ENCODE data around the gene ANGEL2. TPM values are rescaled to one million over a fixed set of nuclear protein-coding genes. Genes with fewer than 3 reads are reported as not detected.

The ANGEL2 gene
- polyA plus RNA-seq, 1 of the 3 experiments (the other 2 are of a cell fraction) = 14.0 TPM

GRCh38 chr1:212974711-212975110 lies 41.0 kb downstream of the ANGEL2 start:
- no peak overlapping the region for H2AFZ ChIP-seq (ENCODE audit: low read depth)
- TF ChIP-seq ELF1 (IDR thresholded peaks at IDR 0.05) (no peak), TAF1 (IDR thresholded peaks at IDR 0.05; ENCODE audit: borderline replicate concordance, low read depth, low read length) (no peak), GATA2 (CRISPR knock-in tag; IDR thresholded peaks at IDR 0.05) (no peak), CTCF (IDR thresholded peaks at IDR 0.05) (no peak), FOXJ3 (CRISPR knock-in tag; IDR thresholded peaks at IDR 0.05) (no peak), USF2 (IDR thresholded peaks at IDR 0.05; ENCODE audit: borderline replicate concordance, low read depth, low read length) (no peak), EP300 (IDR thresholded peaks at IDR 0.05; ENCODE audit: borderline replicate concordance in 1 of 2, low read depth in 1 of 2, low read length in 1 of 2) (no peak), MXI1 (IDR thresholded peaks at IDR 0.05; ENCODE audit: low read depth, low read length) (no peak), TEAD4 (IDR thresholded peaks at IDR 0.05; ENCODE audit: borderline replicate concordance, insufficient read depth) (no peak), RFX5 (IDR thresholded peaks at IDR 0.05; ENCODE audit: low read length) (no peak)
- ChIA-PET CTCF (no interaction called here), POLR2A (no interaction called here)
- H3K79me2 ChIP-seq (ENCODE audit: insufficient read depth) = no peaks in the 10 kb centered on the region
- no peaks in the 10 kb centered on the region; a peak in 1 of 4 replicates for H3K4me1 ChIP-seq (ENCODE audit: control insufficient read depth in 1 of 2, insufficient read depth in 2 of 2, low read depth in 1 of 2, low read length in 1 of 2)
- H3K27me3 ChIP-seq (ENCODE audit: insufficient read depth) = no peaks in the 10 kb centered on the region
- no peak overlapping the region for H3K4me3 ChIP-seq (ENCODE audit: low read depth in 2 of 2, low read length in 1 of 2)
- no peaks in the 10 kb centered on the region for H4K20me1 ChIP-seq (ENCODE audit: insufficient read depth)
- H3K9me3 ChIP-seq = no peaks in the 10 kb centered on the region
- no peak overlapping the region for H3K4me2 ChIP-seq
- no peaks in the 10 kb centered on the region for H3K36me3 ChIP-seq (replicated peaks in 1 of 2; ENCODE audit: control insufficient read depth in 1 of 2, insufficient read depth in 2 of 2, low read length in 1 of 2)
- 76% methylated on average over 6 of the region's 6 CpGs for WGBS (ENCODE audit: low lambda C conversion rate)
- no peak overlapping the region for H3K9ac ChIP-seq
- H3K9me2 ChIP-seq = no peaks in the 10 kb centered on the region
- DNase-seq = no peak
- no peak overlapping the region for H3K27ac ChIP-seq (ENCODE audit: low read depth in 2 of 2, low read length in 1 of 2)
- H3F3A ChIP-seq (replicated peaks; ENCODE audit: insufficient read depth) = no peaks in the 10 kb centered on the region

- CTCF ChIA-PET = no interaction called here
- Histone ChIP-seq H3K4me3 (ENCODE audit: low read depth in 2 of 2, low read length in 1 of 2) (no peak overlapping the region), H3K27me3 (ENCODE audit: insufficient read depth) (no peaks in the 10 kb centered on the region), H3K27ac (ENCODE audit: low read depth in 2 of 2, low read length in 1 of 2) (no peak overlapping the region), H3K9ac (no peak overlapping the region), H3F3A (replicated peaks; ENCODE audit: insufficient read depth) (no peaks in the 10 kb centered on the region), H3K79me2 (ENCODE audit: insufficient read depth) (no peaks in the 10 kb centered on the region), H2AFZ (ENCODE audit: low read depth) (no peak overlapping the region), H3K4me2 (no peak overlapping the region), H4K20me1 (ENCODE audit: insufficient read depth) (no peaks in the 10 kb centered on the region), H3K9me2 (no peaks in the 10 kb centered on the region), H3K9me3 (no peaks in the 10 kb centered on the region), H3K36me3 (replicated peaks in 1 of 2; ENCODE audit: control insufficient read depth in 1 of 2, insufficient read depth in 2 of 2, low read length in 1 of 2) (no peaks in the 10 kb centered on the region), H3K4me1 (ENCODE audit: control insufficient read depth in 1 of 2, insufficient read depth in 2 of 2, low read depth in 1 of 2, low read length in 1 of 2) (no peaks in the 10 kb centered on the region; a peak in 1 of 4 replicates)
- TF ChIP-seq ELF1 (IDR thresholded peaks at IDR 0.05) (no peak), REST (IDR thresholded peaks at IDR 0.05; ENCODE audit: low read depth, low read length) (no peak), MXI1 (IDR thresholded peaks at IDR 0.05; ENCODE audit: low read depth, low read length) (no peak), GABPA (IDR thresholded peaks at IDR 0.05; ENCODE audit: low read depth) (no peak), MAX (IDR thresholded peaks at IDR 0.05; ENCODE audit: low read depth) (no peak), NFIC (IDR thresholded peaks at IDR 0.05; ENCODE audit: borderline replicate concordance) (no peak), FOSL2 (IDR thresholded peaks at IDR 0.05; ENCODE audit: borderline replicate concordance, low read depth) (no peak), FOXJ3 (CRISPR knock-in tag; IDR thresholded peaks at IDR 0.05) (no peak)
- DNase-seq = no peak
- WGBS (ENCODE audit: low lambda C conversion rate) = 81% methylated on average over 8 of the region's 8 CpGs
- POLR2A ChIA-PET = no interaction called here
Measured at GRCh38 chr1:212973899-212974298, 41.8 kb downstream of the ANGEL2 start.
